ENCODE results near the gene MAPK8IP2.

DNA sequence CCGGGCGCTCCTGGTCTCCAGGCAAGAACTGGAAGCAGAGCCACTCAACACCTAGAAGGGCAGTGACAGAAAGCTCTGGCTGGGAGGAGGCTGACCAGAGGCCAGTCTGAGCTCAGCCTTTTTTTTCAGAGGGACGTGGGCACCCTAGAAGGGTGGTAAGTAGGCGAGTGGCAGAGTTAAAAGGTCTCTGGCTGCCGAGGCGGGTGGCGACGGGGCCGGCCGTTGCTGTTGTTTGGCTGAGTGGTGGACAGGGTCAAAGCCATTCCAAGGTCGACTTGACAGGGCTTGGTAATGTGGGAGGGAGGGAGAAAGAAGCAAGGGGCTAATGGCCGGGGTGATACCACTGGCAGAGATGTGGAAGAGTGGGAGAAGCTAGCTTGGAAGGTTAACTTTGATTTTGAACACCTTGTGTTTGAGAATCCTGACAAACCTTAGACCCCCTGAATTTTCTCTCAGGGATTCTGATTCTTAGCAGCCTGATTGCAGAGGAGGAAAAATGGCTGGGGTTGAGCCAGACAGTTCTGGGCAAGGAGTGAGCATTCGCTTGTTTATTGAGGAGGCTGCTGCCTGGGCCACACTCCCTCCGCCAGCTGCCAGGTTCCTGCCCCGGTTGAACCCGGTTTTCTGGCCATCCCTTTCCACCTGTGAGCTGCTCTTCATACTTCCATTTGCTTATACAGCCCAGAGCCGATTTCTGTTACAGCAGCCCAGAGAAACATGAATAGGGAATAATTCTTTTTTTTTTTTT lies 37.0 kb upstream of the MAPK8IP2 start:
- TF ChIP-seq TAF1 (IDR thresholded peaks at IDR 0.05; ENCODE audit: borderline replicate concordance, low read depth, low read length): no peak
- no peak for TF ChIP-seq POLR2AphosphoS5 (IDR thresholded peaks at IDR 0.05; ENCODE audit: low read depth, low read length)
